Anterior cingulate cortex (tissue), 58 donors: ENCODE data around the gene GPX4.
"Not testable (repeated sequence)": the region's sequence is repeated elsewhere in the genome, so short reads cannot be mapped to it uniquely, and the experiment has no call there.

Source experiments
- DNase-seq, 58 donors: peaks; one replicate each; lab custom pipeline; 2025; lab: John Stamatoyannopoulos, UW

The GPX4 gene

GRCh38 chr19:1126984-1127760 lies 23.4 kb downstream of the GPX4 start:
- no peak for DNase-seq

GRCh38 chr19:1128106-1128505 lies 24.3 kb downstream of the GPX4 start:
- no peak for DNase-seq

GRCh38 chr19:1129084-1129483 lies 25.3 kb downstream of the GPX4 start:
- not testable (repeated sequence) for DNase-seq

GRCh38 chr19:1129535-1129934 lies 25.7 kb downstream of the GPX4 start:
- DNase-seq: no peak

GRCh38 chr19:1130771-1131717 lies 27.2 kb downstream of the GPX4 start:
- no peak for DNase-seq

GRCh38 chr19:1131718-1132551 lies 28.1 kb downstream of the GPX4 start:
- peak in 33 of 58 donors; percentile 8 to 66 (median 25) for DNase-seq

GRCh38 chr19:1132552-1133383 lies 29.0 kb downstream of the GPX4 start:
- DNase-seq: no peak

- DNase-seq: peak in 1 of 58 donors; percentile 26
Observed at GRCh38 chr19:1133471-1133929, 29.7 kb downstream of the GPX4 start.

GRCh38 chr19:1134431-1134830 lies 30.6 kb downstream of the GPX4 start:
- DNase-seq: no peak

GRCh38 chr19:1135454-1135853 lies 31.7 kb downstream of the GPX4 start:
- no peak for DNase-seq

- no peak for DNase-seq
Observed at GRCh38 chr19:1136201-1136600, 32.4 kb downstream of the GPX4 start.

GRCh38 chr19:1136621-1137317 lies 33.0 kb downstream of the GPX4 start:
- no peak for DNase-seq

- no peak for DNase-seq
Observed at GRCh38 chr19:1138121-1138520, 34.3 kb downstream of the GPX4 start.

- no peak for DNase-seq
Observed at GRCh38 chr19:1139126-1139525, 35.3 kb downstream of the GPX4 start.

GRCh38 chr19:1140272-1141027 lies 36.7 kb downstream of the GPX4 start:
- no peak for DNase-seq

- peak in 1 of 58 donors; percentile 17 for DNase-seq
Observed at GRCh38 chr19:1141944-1142343, 38.1 kb downstream of the GPX4 start.

- DNase-seq: no peak
Observed at GRCh38 chr19:1143828-1144399, 40.1 kb downstream of the GPX4 start.

- no peak for DNase-seq
Observed at GRCh38 chr19:1144741-1145140, 40.9 kb downstream of the GPX4 start.
